GM12865 (cell line): ENCODE results near the gene FYCO1.

Experiments
- DNase-seq: peaks from one replicate; pipeline ENCODE4 v3.0.0; 2010; ENCODE audit warnings: low read depth
- H3K4me3 ChIP-seq: 2 replicates; pipeline ENCODE4 v1.5.1; 2011; ENCODE audit warnings: mild to moderate bottlenecking, low read depth, low read length, control low read depth
- CTCF ChIP-seq: IDR thresholded peaks from 2 replicates; pipeline ENCODE4 v1.5.1; 2011; ENCODE audit warnings: low read length, control low read depth, low read depth, inconsistent platforms; ENCODE audit not compliant: insufficient read depth; ENCODE audit errors: missing control alignments

FYCO1 gene

GRCh38 chr3:46029953-46030543 lies 34.4 kb upstream of the FYCO1 start:
- no peak for TF ChIP-seq CTCF
- DNase-seq = peak; percentile 27
- no peak overlapping the region for H3K4me3 ChIP-seq

- TF ChIP-seq CTCF = no peak
- DNase-seq = peak; percentile 5
- no peak overlapping the region for H3K4me3 ChIP-seq
Observed at GRCh38 chr3:46027736-46028397, 32.2 kb upstream of the FYCO1 start.

- no peak for TF ChIP-seq CTCF
- peak; percentile 31 for DNase-seq
- no peak within 1 kb of the TSS for H3K4me3 ChIP-seq
Observed at GRCh38 chr3:46027021-46027705, 31.5 kb upstream of the FYCO1 start, which contains the start of gene XCR1. Gene XCR1 (minus strand): TSS chr3:46027483. CDS start chr3:46021947, 5,536 bp downstream.

GRCh38 chr3:46025139-46025538 lies 29.5 kb upstream of the FYCO1 start:
- H3K4me3 ChIP-seq = no peak overlapping the region
- no peak for DNase-seq
- no peak for TF ChIP-seq CTCF

GRCh38 chr3:46024131-46024530 lies 28.5 kb upstream of the FYCO1 start:
- DNase-seq = no peak
- no peak for TF ChIP-seq CTCF
- no peak overlapping the region for H3K4me3 ChIP-seq

- no peak overlapping the region for H3K4me3 ChIP-seq
- TF ChIP-seq CTCF = no peak
- DNase-seq = no peak
Observed at GRCh38 chr3:46022909-46023785, 27.5 kb upstream of the FYCO1 start.
